GM12891 (cell line): ENCODE data around the gene SLC22A5.

Source experiments
- DNase-seq: peaks from one replicate; pipeline ENCODE4 v3.0.0; 2011; ENCODE audit warnings: low spot score; ENCODE audit not compliant: insufficient read length
- FAIRE-seq: peaks from 2 replicates; lab custom pipeline; 2011; peaks lifted over from hg19 to GRCh38; lab: Jason Lieb, UNC
- PAX5 ChIP-seq: IDR thresholded peaks from 2 replicates; pipeline ENCODE4 v1.6.1; 2011; ENCODE audit warnings: low read length, moderate library complexity, mild to moderate bottlenecking; ENCODE audit not compliant: insufficient read depth, severe bottlenecking
- POLR2A ChIP-seq: IDR thresholded peaks from 2 replicates; pipeline ENCODE4 v1.6.1; 2011; ENCODE audit warnings: low read depth, low read length, control low read depth
- POLR2AphosphoS5 ChIP-seq: IDR thresholded peaks from 2 replicates; pipeline ENCODE4 v1.6.1; 2011; ENCODE audit warnings: low read depth, low read length, control low read depth
- POU2F2 ChIP-seq: IDR thresholded peaks from 2 replicates; pipeline ENCODE4 v1.6.1; 2011; ENCODE audit warnings: low read depth, mild to moderate bottlenecking, control low read depth, low read length, moderate library complexity
- SPI1 ChIP-seq: IDR thresholded peaks from 2 replicates; pipeline ENCODE4 v1.6.1; 2011; ENCODE audit warnings: low read depth, low read length, control low read depth
- TAF1 ChIP-seq: IDR thresholded peaks from 2 replicates; pipeline ENCODE4 v1.6.1; 2011; ENCODE audit warnings: low read depth, low read length, control low read depth

The SLC22A5 gene

DNA sequence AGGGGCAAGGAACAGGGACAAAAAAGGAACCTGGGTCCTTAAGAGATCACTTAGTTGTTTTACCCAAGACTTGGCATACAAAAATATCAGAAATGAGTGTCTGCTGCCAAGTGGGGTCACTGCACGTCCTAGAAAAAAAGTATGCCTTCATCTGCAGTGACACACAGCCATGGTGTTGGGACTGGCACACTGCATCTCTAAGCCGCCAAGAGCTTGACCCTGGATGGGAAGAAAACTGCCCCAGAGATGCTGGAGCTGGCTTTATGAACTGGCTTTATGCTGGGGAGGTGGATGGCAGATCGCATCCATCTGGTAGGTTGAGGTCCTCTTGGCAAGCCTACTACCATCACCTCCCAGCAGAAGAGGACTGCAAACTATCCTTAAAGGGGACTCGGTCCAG is 69.4 kb downstream of the SLC22A5 start:
- DNase-seq (no peak), FAIRE-seq (no peak)
- no peak for TF ChIP-seq POLR2A
- TF ChIP-seq POLR2AphosphoS5: no peak
- TF ChIP-seq SPI1: no peak

GRCh38 chr5:132439521-132440089 is 70.1 kb downstream of the SLC22A5 start:
- TF ChIP-seq POLR2AphosphoS5 (no peak), TAF1 (no peak), SPI1 (no peak), POU2F2 (no peak), POLR2A (no peak), PAX5 (no peak)
- no peak for DNase-seq
- FAIRE-seq: no peak

GRCh38 chr5:132444061-132444460 is 74.6 kb downstream of the SLC22A5 start:
- no peak for DNase-seq
- TF ChIP-seq SPI1 (no peak), POU2F2 (no peak), TAF1 (no peak), POLR2AphosphoS5 (no peak), POLR2A (no peak)
- FAIRE-seq: no peak
